HG03039 (cell line): ENCODE data around the gene MOB2.

Experiments
- ATAC-seq: cut with Tn5 transposase; IDR thresholded peaks from one replicate; pipeline ENCODE4 v1.9.1; 2021; ENCODE audit warnings: mild to moderate bottlenecking, moderate library complexity; ENCODE audit not compliant: unreplicated experiment

MOB2 gene

DNA sequence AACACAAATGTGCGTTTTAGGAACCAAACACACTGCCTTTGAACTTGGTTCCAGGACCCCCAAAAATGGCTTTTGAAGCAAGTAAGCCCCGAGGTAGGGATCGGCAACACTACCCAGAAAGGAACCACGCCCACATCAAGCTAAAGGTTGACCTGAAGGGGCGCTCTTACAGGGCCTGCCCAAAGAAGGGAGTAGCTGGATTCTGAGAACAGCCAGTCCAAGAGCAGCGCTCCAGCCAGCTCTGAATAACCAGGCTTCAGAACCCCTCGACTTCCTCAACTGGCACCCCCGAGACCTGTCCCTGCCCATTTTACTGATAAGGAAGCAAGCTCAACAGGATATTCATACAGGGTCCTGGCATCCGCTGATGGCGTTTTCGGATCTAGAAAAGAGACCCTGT is 18.9 kb upstream of the MOB2 start:
- ATAC-seq = no peak

DNA sequence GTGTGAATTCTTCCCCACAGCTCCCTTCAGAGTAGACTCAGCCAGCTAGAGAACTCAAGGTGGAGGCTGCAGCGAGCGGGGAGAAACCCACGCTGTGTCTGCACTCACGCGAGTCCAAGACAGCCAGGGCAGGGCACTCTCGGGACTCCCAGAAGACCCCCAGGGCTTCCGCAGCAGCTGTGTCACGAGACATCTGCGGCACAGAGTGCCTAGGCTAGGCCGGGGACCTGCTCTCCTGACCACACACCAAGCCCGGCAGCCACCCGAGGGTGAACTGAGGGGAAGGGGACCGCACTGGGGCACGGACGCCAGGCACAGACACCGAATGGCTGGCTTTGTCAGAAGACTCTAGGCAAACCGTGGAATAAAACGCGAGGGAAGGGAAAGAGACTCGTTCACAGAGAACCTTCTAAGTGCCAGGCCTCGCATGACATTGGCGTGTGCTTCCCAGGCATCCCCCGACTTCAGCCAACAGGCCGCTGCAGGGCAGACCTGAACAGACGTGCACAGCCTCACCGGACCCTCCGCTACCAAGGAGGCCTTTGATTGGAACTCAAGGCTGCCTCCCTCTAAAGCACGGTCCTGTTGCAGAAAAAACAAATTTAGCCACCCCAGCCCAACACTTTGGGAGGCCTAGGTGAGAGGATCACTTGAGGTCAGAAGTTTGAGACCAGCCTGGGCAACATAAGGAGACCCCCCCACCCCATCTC is 18.2 kb upstream of the MOB2 start:
- ATAC-seq = no peak

GRCh38 chr11:1504138-1504537 is 17.6 kb upstream of the MOB2 start:
- no peak for ATAC-seq

DNA sequence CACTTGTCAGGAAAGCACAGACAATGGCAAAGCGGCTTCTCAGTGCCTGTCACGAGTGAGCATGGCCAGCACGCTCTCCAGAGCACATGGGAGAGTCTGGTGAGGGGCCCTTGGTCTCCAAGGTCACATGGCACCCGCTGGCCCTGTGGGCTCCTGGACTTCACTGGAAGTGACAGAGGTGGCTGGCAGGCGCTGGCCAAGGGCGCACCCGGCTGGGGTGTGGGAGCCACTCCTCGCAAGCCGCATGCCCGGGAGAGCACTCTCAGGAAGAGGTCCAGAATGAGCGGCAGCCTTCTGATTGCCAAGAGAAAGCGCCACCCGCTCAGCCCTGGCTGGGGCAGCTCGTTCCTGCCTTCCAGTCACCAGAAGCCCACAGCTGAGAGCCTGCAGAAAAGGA is 17.1 kb upstream of the MOB2 start:
- ATAC-seq = no peak

DNA sequence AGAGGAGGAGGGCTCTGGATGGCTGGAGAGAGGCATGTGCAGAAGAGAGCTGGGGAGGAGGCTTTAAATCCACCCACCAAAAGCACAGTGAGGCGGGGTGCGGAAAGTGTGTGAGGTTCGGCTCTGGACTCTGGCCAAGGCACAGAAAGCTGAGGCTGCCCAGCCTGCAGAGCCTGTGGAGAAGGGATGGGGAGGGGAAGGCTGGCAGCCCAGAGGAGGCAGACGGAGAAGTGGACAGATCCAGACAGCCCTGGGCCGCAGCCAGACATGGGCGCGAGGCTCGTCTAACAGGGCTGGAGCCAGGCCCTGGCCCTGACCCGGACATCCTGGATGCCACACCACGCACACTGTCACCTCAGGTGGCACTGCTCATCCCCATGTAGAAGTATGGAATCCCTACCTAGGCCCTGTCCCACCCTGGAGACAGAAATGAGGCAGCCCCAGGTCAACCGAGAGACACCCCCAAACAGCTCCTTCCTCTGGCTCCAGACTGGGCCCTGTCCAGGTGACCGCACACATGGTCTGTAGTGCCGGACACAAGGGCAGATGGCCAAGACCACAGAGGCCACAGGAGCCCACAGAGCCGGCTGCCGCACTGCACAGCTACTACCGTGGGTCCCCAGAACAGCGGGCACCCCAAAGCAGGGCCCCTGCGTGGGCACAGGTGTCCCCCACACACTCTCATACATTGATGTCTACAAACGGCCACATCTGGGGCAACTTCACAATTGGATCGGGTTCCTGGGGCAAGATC is 16.6 kb upstream of the MOB2 start:
- no peak for ATAC-seq

- no peak for ATAC-seq
These were observed 15.8 kb upstream of the MOB2 start for GRCh38 chr11:1502168-1502953.

GRCh38 chr11:1501421-1502167 is 15.0 kb upstream of the MOB2 start:
- no peak for ATAC-seq

- no peak for ATAC-seq
These were observed 14.2 kb upstream of the MOB2 start for GRCh38 chr11:1500466-1501420.

- no peak for ATAC-seq
These were observed 13.3 kb upstream of the MOB2 start for GRCh38 chr11:1499899-1500298.

DNA sequence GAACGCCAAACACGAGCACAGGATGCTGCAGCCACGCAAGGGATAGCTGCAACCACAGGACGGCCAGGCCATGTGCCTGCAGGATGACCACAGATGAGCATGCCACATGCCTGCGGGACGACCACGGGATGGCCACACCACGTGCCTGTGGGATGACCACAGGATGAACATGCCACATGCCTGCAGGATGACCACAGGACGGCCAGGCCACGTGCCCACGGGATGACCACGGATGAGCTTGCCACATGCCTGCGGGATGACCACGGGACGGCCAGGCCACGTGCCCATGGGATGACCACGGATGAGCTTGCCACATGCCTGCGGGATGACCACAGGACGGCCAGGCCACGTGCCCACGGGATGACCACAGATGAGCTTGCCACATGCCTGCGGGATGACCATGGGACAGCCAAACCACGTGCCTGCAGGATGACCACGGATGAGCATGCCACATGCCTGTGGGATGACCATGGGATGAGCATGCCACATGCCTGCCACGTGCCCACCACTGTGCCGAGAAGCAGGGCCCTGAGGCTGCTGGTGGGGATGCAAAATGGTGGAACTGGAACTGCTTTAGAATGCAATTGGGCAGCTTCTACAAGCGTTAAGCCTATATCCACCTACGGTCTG is 12.8 kb upstream of the MOB2 start:
- ATAC-seq = no peak

DNA sequence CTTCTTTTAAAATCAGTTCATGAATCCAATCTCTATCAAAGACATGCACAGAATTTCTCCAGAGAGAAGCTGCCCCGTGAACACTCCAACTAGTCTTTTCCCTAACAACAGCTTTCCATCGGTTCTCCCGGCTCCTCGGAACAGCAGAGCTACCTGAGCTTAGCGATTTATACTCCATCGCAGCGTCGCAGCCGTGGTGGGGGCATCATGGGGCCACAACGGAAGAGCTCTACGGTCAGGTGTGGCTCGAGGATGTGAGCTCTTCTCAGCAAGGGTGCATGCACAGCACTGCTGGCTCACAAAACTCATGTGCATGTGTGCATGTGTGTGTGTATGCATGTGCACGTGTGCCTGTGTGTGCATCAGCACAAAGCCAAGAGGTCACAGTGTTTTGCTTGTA is 11.7 kb upstream of the MOB2 start:
- no peak for ATAC-seq

GRCh38 chr11:1497600-1497999 is 11.0 kb upstream of the MOB2 start:
- ATAC-seq = no peak

GRCh38 chr11:1496761-1497095 is 10.1 kb upstream of the MOB2 start:
- ATAC-seq = no peak

GRCh38 chr11:1496091-1496760 is 9.6 kb upstream of the MOB2 start:
- ATAC-seq = no peak

DNA sequence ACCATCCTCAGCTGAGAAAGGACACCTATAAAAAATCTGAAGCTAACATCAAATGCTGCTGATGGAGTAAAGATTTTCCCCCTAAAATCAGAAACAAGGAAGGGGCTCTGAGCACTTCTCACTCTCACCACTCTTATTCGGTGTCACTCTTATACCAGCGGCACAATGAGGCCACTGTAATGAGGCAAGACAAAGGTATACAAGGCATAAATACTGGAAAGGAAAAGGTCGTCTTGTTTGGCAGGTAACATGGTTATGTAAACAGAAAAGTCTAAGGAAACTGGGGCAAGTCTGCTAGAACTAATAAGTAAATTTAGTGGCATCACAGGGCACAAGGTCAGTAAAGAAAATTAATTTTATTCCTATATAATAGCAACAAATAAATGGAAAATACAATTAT is 8.1 kb upstream of the MOB2 start:
- ATAC-seq = no peak

- ATAC-seq = no peak
These were observed 7.2 kb upstream of the MOB2 start for GRCh38 chr11:1493650-1494244.

DNA sequence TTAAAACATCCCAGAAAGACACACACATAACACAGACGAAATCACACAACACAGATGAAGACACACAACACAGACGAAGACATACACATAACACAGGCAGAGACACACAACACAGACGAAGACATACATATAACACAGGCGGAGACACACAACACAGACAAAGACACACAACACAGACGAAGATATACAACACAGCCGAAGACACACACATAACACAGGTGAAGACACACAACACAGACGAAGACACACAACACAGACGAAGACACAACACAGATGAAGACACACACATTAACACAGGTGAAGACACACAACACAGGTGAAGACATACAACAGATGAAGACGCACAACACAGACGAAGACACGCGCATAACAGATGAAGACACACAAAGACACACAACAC is 4.8 kb upstream of the MOB2 start:
- no peak for ATAC-seq

GRCh38 chr11:1490651-1491050 is 4.1 kb upstream of the MOB2 start:
- no peak for ATAC-seq
